Mucosa of rectum (tissue), 2 donors: ENCODE results near the gene GRK4.
A peak's percentile ranks its signal among the peaks of the same experiment; 100 is the strongest.
"Not testable (repeated sequence)": the region's sequence is repeated elsewhere in the genome, so short reads cannot be mapped to it uniquely, and the experiment has no call there.

Source experiments
- H3K27ac ChIP-seq, 2 donors: one replicate each; pipeline ENCODE4 v1.7.0; 2013; ENCODE audit warnings: inconsistent platforms in 2 of 2, low read depth in 2 of 2, low read length in 2 of 2
- H3K27me3 ChIP-seq, 2 donors: one replicate each; pipeline ENCODE4 v1.7.0; 2013; ENCODE audit warnings: low read length in 2 of 2; ENCODE audit not compliant: control insufficient read depth in 2 of 2, insufficient read depth in 2 of 2
- H3K36me3 ChIP-seq, 2 donors: one replicate each; pipeline ENCODE4 v1.7.0; 2013; ENCODE audit warnings: low read length in 2 of 2; ENCODE audit not compliant: control insufficient read depth in 2 of 2, insufficient read depth in 2 of 2
- H3K4me1 ChIP-seq, 2 donors: one replicate each; pipeline ENCODE4 v1.7.0; 2013; ENCODE audit warnings: low read length in 2 of 2, mild to moderate bottlenecking in 1 of 2; ENCODE audit not compliant: control insufficient read depth in 2 of 2, insufficient read depth in 2 of 2
- H3K4me3 ChIP-seq, 2 donors: one replicate each; pipeline ENCODE4 v1.7.0; 2013; ENCODE audit warnings: low read length in 2 of 2
- H3K9ac ChIP-seq, 2 donors: one replicate each; pipeline ENCODE4 v1.7.0; 2013; ENCODE audit warnings: low read length in 2 of 2, low read depth in 1 of 2, mild to moderate bottlenecking in 1 of 2
- H3K9me3 ChIP-seq, 2 donors: one replicate each; pipeline ENCODE4 v1.7.0; 2013; ENCODE audit warnings: low read length in 2 of 2; ENCODE audit not compliant: control insufficient read depth in 2 of 2
- donor health status: healthy.
- donor health status: Normal muscosa, but diverticular disease.

The GRK4 gene

GRCh38 chr4:2942532-2943363 lies 20.6 kb upstream of the GRK4 start:
- H3K27me3 ChIP-seq = no peaks in the 10 kb centered on the region
- H3K9ac ChIP-seq = peak overlapping the region; percentile 32 to 60
- no peaks in the 10 kb centered on the region for H3K9me3 ChIP-seq
- H3K27ac ChIP-seq = peak overlapping the region; percentile 72 to 77
- peak overlapping the region in 1 of 2 donors; percentile 13 for H3K4me3 ChIP-seq
- peaks cover 10 to 12% of the 10 kb centered on the region in 2 donors for H3K4me1 ChIP-seq
- peaks cover 75 to 87% of the 10 kb centered on the region in 2 donors for H3K36me3 ChIP-seq

GRCh38 chr4:2943364-2944090 lies 19.8 kb upstream of the GRK4 start:
- Histone ChIP-seq H3K27me3 (no peaks in the 10 kb centered on the region), H3K4me1 (peaks cover 10 to 12% of the 10 kb centered on the region in 2 donors), H3K4me3 (no peak overlapping the region), H3K27ac (peak overlapping the region; percentile 46 to 77), H3K9me3 (no peaks in the 10 kb centered on the region), H3K36me3 (peaks cover 81 to 87% of the 10 kb centered on the region in 2 donors), H3K9ac (no peak overlapping the region)

- no peaks in the 10 kb centered on the region for H3K9me3 ChIP-seq
- H3K4me1 ChIP-seq = peaks cover 10 to 12% of the 10 kb centered on the region in 2 donors
- H3K36me3 ChIP-seq = peaks cover 81 to 87% of the 10 kb centered on the region in 2 donors
- no peak overlapping the region for H3K4me3 ChIP-seq
- H3K9ac ChIP-seq = no peak overlapping the region
- no peaks in the 10 kb centered on the region for H3K27me3 ChIP-seq
- H3K27ac ChIP-seq = no peak overlapping the region
Measured at GRCh38 chr4:2944091-2944482, 19.3 kb upstream of the GRK4 start.

GRCh38 chr4:2944586-2945526 lies 18.5 kb upstream of the GRK4 start:
- peaks cover 80 to 85% of the 10 kb centered on the region in 2 donors for H3K36me3 ChIP-seq

GRCh38 chr4:2945619-2946604 lies 17.5 kb upstream of the GRK4 start:
- Histone ChIP-seq H3K36me3 (peaks cover 78 to 81% of the 10 kb centered on the region in 2 donors), H3K4me1 (peaks cover 10 to 12% of the 10 kb centered on the region in 2 donors)
- H3K9ac ChIP-seq, H3K4me3 ChIP-seq, H3K27ac ChIP-seq, H3K27me3 ChIP-seq, H3K9me3 ChIP-seq: not testable (repeated sequence)

More at GRCh38 chr4:2944586-2945526, 18.5 kb upstream of the GRK4 start:
- Histone ChIP-seq H3K9ac (no peak overlapping the region), H3K27ac (no peak overlapping the region), H3K27me3 (no peaks in the 10 kb centered on the region), H3K4me1 (peaks cover 10 to 12% of the 10 kb centered on the region in 2 donors), H3K4me3 (no peak overlapping the region), H3K9me3 (no peaks in the 10 kb centered on the region)

- Histone ChIP-seq H3K4me3 (no peak overlapping the region), H3K36me3 (peaks cover 74 to 79% of the 10 kb centered on the region in 2 donors)
Measured at GRCh38 chr4:2946812-2947600, 16.4 kb upstream of the GRK4 start.

GRCh38 chr4:2947926-2948325 lies 15.4 kb upstream of the GRK4 start:
- Histone ChIP-seq H3K36me3 (peaks cover 76 to 82% of the 10 kb centered on the region in 2 donors), H3K9ac (no peak overlapping the region)

More at GRCh38 chr4:2946812-2947600, 16.4 kb upstream of the GRK4 start:
- Histone ChIP-seq H3K9me3 (no peaks in the 10 kb centered on the region), H3K27ac (no peak overlapping the region), H3K27me3 (no peaks in the 10 kb centered on the region), H3K4me1 (peaks cover 10 to 12% of the 10 kb centered on the region in 2 donors), H3K9ac (no peak overlapping the region)

GRCh38 chr4:2948895-2949781 lies 14.2 kb upstream of the GRK4 start:
- Histone ChIP-seq H3K36me3 (peaks cover 75 to 80% of the 10 kb centered on the region in 2 donors), H3K27ac (no peak overlapping the region), H3K27me3 (no peaks in the 10 kb centered on the region), H3K9me3 (no peaks in the 10 kb centered on the region), H3K4me3 (no peak overlapping the region), H3K9ac (no peak overlapping the region), H3K4me1 (no peaks in the 10 kb centered on the region)

More at GRCh38 chr4:2947926-2948325, 15.4 kb upstream of the GRK4 start:
- Histone ChIP-seq H3K4me3 (no peak overlapping the region), H3K27ac (no peak overlapping the region), H3K9me3 (no peaks in the 10 kb centered on the region), H3K4me1 (peaks cover 5% of the 10 kb centered on the region in 2 donors), H3K27me3 (no peaks in the 10 kb centered on the region)
